Activated T-cell treated with anti-CD3 and anti-CD28 coated beads for 1 hour (primary cell): Measurements from ENCODE around the gene FKBP10.
A peak's percentile ranks its signal among the peaks of the same experiment; 100 is the strongest.
"Not testable (repeated sequence)": the region's sequence is repeated elsewhere in the genome, so short reads cannot be mapped to it uniquely, and the experiment has no call there.

ENCODE experiments used
- DNase-seq: peaks from one replicate; pipeline ENCODE4 v3.0.0-alpha.2; 2020; ENCODE audit warnings: low read depth

The FKBP10 gene

GRCh38 chr17:41810659-41811548 lies 1.9 kb upstream of the FKBP10 start:
- DNase-seq, result no peak

DNA sequence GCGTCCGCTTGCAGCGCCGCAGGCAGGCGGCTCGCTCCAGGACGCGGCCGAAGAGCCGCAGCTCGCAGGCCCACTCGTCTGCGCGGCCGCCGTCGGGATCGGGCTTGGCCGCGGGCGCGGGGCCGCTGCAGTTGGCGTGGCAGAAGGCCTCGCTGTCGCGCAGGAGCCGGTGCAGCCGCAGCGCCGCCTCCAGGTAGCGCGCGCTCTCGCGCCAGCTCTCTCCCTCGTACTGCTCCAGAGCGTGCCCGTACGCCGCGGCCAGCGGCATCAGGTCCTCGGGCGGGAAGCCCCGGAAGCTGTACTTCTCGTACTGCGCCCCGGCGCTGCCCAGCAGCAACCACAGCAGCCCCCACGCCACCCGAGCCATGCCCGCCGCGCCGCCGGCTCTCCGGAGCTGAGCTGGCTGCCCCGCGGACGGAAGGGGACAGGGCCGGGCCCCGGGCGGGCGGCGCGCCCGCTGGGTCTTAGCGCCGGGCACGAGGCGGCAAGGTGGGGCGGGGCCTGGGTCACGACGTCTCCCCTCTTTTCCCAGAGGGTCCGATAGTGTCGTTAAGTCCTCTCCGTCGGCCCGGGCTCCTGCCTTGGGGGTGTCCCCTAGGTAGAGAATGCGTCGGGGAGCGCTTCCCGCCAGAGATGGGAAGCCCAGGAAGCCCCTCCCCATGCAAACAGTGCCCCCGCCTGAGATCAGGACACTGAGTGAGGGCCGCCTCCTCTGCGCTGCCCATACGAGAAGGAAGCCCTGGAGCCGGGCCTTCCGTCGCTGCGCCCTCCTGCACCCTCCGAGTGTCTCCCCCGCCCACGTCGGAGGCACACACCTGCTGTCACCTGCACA lies 1.0 kb upstream of the FKBP10 start, which contains the start of gene P3H4:
Gene P3H4 (minus strand): TSS at position 401 of the 832 bp plus-strand sequence. CDS start 34 bp downstream, at position 367.
- DNase-seq, result peak; percentile 65

DNA sequence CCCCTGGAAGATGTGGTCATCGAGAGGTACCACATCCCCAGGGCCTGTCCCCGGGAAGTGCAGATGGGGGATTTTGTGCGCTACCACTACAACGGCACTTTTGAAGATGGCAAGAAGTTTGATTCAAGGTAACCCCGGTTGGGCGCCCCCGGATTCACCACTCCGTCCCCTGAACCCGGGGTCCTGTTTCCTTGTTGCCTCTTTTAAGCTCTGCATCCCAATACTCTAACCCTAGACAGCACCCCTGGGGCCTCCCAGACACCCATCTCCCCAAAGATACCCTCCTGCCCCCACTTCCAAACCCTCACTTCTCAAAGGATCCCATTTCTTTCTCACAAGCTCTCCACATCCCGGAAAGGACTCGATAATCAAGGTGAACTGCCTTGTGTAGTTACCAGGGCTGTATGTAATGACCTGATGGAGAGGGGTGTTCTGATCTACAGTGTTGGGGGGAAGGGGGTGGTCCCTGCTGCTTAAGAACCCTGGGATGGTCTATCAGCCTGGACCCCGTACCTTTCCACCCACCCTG lies 412 bp downstream of the FKBP10 start:
- DNase-seq, result no peak

GRCh38 chr17:41813699-41814124 lies 908 bp downstream of the FKBP10 start:
- DNase-seq, result no peak

- no peak for DNase-seq
Measured at GRCh38 chr17:41814195-41814594, 1.4 kb downstream of the FKBP10 start.

GRCh38 chr17:41816637-41817320 lies 4.0 kb downstream of the FKBP10 start:
- no peak for DNase-seq

GRCh38 chr17:41818024-41818423 lies 5.2 kb downstream of the FKBP10 start:
- DNase-seq, result no peak

GRCh38 chr17:41821776-41822175 lies 9.0 kb downstream of the FKBP10 start:
- DNase-seq, result no peak

DNA sequence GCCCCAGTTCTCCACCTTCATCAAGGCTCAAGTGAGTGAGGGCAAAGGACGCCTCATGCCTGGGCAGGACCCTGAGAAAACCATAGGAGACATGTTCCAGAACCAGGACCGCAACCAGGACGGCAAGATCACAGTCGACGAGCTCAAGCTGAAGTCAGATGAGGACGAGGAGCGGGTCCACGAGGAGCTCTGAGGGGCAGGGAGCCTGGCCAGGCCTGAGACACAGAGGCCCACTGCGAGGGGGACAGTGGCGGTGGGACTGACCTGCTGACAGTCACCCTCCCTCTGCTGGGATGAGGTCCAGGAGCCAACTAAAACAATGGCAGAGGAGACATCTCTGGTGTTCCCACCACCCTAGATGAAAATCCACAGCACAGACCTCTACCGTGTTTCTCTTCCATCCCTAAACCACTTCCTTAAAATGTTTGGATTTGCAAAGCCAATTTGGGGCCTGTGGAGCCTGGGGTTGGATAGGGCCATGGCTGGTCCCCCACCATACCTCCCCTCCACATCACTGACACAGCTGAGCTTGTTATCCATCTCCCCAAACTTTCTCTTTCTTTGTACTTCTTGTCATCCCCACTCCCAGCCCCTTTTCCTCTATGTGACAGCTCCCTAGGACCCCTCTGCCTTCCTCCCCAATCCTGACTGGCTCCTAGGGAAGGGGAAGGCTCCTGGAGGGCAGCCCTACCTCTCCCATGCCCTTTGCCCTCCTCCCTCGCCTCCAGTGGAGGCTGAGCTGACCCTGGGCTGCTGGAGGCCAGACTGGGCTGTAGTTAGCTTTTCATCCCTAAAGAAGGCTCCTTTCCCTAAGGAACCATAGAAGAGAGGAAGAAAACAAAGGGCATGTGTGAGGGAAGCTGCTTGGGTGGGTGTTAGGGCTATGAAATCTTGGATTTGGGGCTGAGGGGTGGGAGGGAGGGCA lies 9.7 kb downstream of the FKBP10 start:
- no peak for DNase-seq

DNA sequence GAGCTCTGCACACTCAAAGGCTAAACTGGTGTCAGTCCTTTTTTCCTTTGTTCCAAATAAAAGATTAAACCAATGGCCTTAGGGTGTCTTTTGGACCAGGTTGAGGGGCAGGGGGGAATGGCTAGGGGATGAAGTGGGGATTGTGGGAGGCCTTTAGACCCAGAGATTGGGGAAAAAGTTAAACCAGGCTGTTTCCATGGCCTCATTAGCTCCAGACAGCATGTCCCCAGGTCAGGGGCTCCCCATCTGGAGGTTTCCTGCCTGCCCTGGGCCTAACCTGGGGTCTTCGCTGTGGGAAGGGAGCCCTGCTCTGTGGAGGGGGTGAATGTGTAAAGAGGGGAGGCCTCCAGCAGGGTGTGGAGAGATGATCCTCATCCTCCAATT lies 10.3 kb downstream of the FKBP10 start:
- no peak for DNase-seq

- DNase-seq, result no peak
Measured at GRCh38 chr17:41823580-41823979, 10.8 kb downstream of the FKBP10 start.

DNA sequence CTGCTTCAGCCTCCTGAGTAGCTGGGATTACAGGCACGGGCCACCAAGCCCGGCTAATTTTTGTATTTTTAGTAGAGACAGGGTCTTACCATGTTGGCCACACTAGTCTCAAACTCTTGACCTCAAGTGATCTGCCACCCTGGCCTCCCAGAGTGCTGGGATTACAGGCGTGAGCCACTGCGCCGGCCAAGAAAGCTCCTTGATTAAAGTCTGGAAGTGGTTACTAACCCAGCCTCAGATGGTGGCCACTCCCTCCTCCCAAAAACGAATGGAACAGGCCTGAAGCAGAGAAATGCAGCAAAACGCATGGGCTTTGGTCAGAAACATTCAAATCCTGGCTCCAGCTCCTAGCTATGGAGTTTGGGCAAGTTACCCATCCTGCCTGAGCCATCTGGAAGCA lies 11.3 kb downstream of the FKBP10 start:
- DNase-seq, result no peak

DNA sequence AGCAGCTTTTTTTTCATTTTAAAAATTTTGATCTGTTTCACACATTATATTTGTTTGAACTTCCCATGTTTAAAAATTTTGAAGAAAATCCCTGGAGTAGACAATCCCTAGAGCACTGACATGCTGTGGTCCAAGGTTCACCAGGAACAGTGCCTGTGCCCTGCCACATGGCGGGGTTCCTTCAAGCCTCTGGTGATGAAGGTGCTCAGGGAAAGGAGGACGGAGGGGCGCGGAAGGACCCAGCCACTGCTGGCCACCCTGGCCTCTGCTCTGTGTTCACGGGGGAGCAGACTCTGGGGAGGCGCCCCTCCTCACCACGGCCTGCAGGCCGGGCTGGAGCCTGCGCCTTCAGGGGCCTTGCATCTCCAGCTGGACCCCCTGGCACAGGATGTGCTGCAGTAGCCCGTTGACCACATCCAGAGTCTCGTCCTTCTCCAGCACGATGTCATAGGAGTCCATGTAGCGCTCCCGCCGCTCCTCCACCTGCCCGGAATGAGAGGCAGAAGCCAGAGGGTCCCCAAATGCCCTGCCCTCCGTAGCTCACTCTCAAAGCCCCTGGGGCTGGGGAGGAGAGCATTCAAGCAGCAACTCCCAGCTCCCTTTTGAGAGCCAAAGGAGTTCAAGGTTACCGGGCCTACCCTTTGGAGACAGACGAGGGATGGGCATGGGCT lies 12.5 kb downstream of the FKBP10 start:
- DNase-seq, result no peak

DNA sequence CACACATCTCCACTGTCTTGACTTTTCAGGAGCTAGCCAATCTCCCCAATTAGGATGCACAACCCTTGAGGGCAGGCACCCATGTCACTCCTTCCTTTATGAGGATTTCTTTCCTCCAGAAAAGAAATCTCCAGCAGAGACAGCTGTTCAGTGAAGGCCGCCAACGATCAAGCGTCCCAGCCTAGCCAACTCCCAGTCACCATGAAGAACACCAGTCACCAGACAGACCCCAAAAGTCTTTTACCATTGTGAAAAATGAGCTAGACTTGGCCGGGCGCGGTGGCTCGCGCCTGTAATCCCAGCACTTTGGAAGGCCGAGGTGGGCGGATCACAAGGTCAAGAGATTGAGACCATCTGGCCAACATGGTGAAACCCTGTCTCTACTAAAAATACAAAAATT lies 17.2 kb downstream of the FKBP10 start:
- not testable (repeated sequence) for DNase-seq

DNA sequence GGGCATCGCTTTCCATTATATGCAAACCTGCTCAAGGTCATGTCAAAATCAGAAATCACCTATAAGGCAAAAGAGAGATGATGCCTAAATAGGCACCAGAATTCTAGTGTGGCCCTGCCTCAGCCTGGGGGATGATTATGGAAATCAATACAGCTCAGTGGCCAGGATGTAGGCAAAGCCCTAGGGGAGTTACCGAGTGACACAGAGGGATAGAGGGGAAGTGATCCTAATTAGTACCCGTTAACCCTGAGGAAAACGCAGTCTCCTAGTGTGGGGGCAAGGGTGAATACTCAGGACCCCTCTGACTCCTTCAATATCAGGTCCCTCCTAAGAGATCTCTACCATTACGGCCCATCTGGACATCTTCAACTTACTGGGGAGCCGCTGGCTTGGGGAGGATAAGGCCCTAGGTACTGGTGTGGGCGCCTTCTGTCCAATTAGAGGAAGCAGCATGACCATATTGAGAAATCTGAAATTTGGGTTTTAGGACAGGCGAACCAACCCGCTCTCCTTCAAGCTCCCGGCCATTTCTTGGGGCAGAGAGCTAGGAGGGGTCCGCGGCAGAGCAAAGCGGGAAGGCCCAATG lies 22.5 kb downstream of the FKBP10 start:
- no peak for DNase-seq

DNA sequence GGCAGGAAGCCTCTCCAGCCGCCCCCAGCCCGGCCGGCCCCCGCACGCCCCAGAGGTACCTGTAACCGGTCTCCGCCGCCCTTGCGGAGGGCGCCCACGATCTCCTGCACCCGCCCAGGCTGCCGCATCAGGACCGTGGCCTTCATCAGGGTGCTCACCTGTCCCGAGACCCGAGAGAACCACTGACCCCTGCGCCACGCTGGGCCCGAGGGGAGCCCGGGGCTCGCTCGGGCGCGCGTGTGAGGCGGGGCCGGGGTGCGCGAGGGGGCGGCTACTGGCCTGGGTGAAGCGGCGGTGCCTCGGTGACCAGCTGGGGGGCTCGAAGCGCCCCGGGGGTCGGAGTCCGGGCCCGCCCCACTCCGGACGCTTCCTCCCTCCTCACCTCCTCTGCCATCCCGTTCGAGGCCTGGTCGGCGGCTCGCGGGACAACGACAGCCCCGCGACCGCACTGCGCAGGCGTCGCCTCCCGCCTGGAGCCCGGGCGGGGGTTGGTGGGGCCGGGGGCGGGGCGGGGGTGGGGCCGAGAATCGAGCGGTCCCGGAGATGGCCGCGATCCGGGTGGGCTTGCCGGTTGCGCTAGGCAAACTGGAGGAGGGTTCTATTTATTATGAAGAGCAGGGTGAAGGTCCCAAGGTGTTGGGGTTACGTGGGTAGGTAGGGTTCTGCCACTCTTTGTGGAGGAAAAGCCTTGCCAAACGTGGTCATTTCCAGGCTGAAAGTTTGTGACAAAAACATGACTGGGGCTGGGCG lies 23.2 kb downstream of the FKBP10 start, which contains the start of gene NT5C3B:
Gene NT5C3B (minus strand): TSS at position 433 of the 750 bp plus-strand sequence. CDS start 39 bp downstream, at position 394.
- DNase-seq, result peak; percentile 46

DNA sequence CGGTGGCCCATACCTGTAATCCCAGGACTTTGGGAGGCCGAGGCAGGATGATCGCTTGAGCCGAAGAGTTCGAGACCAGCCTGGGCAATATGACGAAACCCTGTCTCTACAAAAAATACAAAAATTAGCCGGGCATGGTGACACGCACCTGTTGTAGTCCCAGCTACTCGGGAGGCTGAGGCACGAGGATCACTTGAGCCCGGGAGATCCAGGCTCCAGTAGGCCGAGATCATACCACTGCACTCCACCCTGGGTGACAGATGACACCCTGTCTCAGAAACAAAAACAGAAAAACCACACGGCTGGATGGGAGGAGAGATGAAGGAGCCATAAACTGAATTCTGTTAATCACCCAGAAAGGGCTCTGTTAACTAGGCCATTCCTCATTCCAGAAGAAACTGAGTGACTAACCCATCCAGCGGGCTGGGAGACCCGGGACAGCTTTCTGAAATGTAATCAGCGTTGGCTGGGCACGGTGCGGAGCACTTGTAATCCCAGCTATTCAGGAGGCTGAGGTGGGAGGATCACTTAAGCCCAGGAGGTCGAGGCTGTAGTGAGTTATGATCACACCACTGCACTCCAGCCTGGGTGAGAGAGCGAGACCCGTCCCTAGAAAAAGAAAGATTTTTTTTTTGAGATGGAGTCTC lies 23.9 kb downstream of the FKBP10 start:
- no peak for DNase-seq

DNA sequence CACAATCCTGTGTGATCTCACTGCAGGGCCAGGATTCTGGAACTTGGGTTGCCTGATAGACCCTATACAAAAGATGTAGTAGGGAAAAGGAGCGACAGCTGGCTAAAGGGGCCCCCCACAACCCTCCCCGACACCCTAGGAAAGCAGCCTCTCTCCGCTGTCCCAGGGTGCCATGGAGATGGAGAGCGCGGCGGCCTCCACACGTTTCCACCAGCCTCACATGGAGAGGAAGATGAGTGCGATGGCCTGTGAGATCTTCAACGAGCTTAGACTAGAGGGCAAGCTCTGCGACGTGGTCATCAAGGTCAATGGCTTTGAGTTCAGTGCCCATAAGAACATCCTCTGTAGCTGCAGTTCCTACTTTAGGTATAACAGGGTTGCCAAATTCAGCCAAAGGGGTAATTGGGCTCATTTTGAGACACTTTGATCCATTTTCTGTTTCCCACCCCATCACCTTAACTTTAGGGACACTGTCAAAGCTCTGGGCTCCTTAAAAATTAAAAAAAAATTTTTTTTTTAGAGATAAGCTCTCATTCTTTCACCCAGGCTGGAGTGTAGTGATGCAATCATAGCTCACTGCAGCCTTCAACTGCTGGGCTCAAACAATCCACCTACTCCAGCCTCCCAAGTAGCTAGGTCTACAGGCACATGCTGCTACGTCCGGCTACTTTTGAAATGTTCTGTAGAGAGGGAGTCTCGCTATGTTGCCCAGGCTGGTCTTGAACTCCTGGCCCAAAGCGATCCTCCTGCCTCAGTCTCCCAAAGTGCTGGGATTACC lies 25.1 kb downstream of the FKBP10 start, which contains the start of gene KLHL10:
Gene KLHL10 (plus strand): TSS at position 65 of the 778 bp plus-strand sequence. CDS start 108 bp downstream, at position 173.
- DNase-seq, result no peak
